ENCODE results near the gene SLC6A9.

DNA sequence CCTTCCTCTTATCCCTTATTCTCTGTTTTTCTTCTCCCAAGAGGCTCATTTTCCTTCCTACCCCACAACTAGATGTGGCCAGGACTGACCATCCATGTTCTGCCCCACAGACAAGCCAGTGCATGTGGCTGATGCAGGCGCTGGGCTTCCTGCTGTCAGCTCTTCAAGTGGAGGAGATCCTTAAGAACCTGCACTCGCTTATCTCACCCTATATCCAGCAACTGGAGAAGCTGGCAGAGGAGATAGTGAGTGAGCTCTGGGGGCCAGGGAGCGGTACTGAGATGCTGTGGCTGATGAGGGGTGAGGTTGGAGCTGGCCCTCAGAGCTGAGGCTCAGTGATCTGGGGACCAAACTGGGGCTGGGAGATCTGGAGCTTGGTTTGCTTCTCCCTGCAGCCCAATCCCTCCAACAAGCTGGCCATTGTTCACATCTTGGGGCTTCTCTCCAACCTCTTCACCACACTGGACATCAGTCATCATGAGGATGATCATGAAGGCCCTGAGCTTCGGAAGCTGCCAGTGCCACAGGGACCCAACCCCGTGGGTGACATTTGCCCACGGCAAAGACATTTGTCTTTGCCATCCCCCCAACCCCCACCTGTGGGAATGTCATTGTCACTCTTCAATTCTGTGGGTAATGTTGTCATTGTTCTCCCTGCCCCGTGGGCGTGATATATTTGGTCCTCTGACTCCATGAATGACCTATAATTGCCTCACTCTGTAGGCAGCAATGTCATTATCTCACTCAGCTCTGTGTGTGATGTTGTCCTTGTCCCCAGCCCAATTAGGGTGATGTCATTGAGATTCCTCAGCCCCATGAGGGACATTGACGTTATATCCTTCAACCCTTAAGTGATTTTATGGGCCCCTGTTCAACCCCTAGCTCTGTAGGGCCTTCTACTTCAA is 72.7 kb downstream of the SLC6A9 start:
- TF ChIP-seq, protein P1, sequence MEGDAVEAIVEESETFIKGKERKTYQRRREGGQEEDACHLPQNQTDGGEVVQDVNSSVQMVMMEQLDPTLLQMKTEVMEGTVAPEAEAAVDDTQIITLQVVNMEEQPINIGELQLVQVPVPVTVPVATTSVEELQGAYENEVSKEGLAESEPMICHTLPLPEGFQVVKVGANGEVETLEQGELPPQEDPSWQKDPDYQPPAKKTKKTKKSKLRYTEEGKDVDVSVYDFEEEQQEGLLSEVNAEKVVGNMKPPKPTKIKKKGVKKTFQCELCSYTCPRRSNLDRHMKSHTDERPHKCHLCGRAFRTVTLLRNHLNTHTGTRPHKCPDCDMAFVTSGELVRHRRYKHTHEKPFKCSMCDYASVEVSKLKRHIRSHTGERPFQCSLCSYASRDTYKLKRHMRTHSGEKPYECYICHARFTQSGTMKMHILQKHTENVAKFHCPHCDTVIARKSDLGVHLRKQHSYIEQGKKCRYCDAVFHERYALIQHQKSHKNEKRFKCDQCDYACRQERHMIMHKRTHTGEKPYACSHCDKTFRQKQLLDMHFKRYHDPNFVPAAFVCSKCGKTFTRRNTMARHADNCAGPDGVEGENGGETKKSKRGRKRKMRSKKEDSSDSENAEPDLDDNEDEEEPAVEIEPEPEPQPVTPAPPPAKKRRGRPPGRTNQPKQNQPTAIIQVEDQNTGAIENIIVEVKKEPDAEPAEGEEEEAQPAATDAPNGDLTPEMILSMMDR (IDR thresholded peaks at IDR 0.05; ENCODE audit: poor library complexity) = no peak
- no peak for TF ChIP-seq EZH2 (IDR thresholded peaks at IDR 0.05; ENCODE audit: borderline replicate concordance)

Data from hepatocyte (in vitro differentiated cells).